GM23338 (cell line): ENCODE data around the gene PTPRR. TPM values are rescaled to one million over a fixed set of nuclear protein-coding genes. Genes with fewer than 3 reads are reported as not detected.

ENCODE experiments used
- ATAC-seq: fragments of 200-7000 bp; cut with Tn5 transposase; 3 replicates; pipeline ENCODE4 v1.9.1; 2020
- DNase-seq: peaks from one replicate; pipeline ENCODE4 v3.0.0-alpha.2; 2015; ENCODE audit warnings: low spot score
- H2AFZ ChIP-seq: fragments of 200-600 bp; sonication (generic); 2 replicates; pipeline ENCODE4 v1.8.0; 2016; ENCODE audit warnings: antibody characterized with exemption, mild to moderate bottlenecking, moderate library complexity
- H3F3A ChIP-seq: fragments of 200-600 bp; sonication (generic); replicated peaks from 2 replicates; pipeline ENCODE4 v1.8.0; 2017; ENCODE audit warnings: antibody characterized with exemption, mixed run types, low read depth
- H3K27ac ChIP-seq: fragments of 200-600 bp; sonication (generic); 2 replicates; pipeline ENCODE4 v1.6.1; 2016; ENCODE audit warnings: low read depth
- H3K27me3 ChIP-seq: fragments of 200-600 bp; sonication (generic); 2 replicates; pipeline ENCODE4 v1.8.0; 2016; ENCODE audit warnings: mild to moderate bottlenecking, mixed run types, moderate library complexity; ENCODE audit not compliant: insufficient read depth
- H3K36me3 ChIP-seq: fragments of 200-600 bp; sonication (generic); 2 replicates; pipeline ENCODE4 v1.8.0; 2016; ENCODE audit warnings: mild to moderate bottlenecking; ENCODE audit not compliant: insufficient read depth
- H3K4me1 ChIP-seq: fragments of 200-600 bp; sonication (generic); 2 replicates; pipeline ENCODE4 v1.8.0; 2016; ENCODE audit warnings: mild to moderate bottlenecking, moderate library complexity; ENCODE audit not compliant: insufficient read depth
- H3K4me2 ChIP-seq: fragments of 200-600 bp; sonication (generic); 2 replicates; pipeline ENCODE4 v1.7.1; 2017; ENCODE audit warnings: mixed run types
- H3K4me3 ChIP-seq: fragments of 200-600 bp; sonication (generic); 2 replicates; pipeline ENCODE4 v1.6.1; 2016; ENCODE audit warnings: mixed run types
- H3K79me2 ChIP-seq: fragments of 200-600 bp; sonication (generic); replicated peaks from 2 replicates; pipeline ENCODE4 v1.8.0; 2017; ENCODE audit warnings: mild to moderate bottlenecking; ENCODE audit not compliant: insufficient read depth
- H3K9me2 ChIP-seq: fragments of 200-600 bp; sonication (generic); 2 replicates; pipeline ENCODE4 v1.8.0; 2017; ENCODE audit not compliant: insufficient read depth
- H4K20me1 ChIP-seq: fragments of 200-600 bp; sonication (generic); replicated peaks from 2 replicates; pipeline ENCODE4 v1.8.0; 2017; ENCODE audit warnings: mild to moderate bottlenecking; ENCODE audit not compliant: insufficient read depth
- H3K27ac Mint-ChIP-seq: 2 replicates; pipeline ENCODE4 v1.8.0; 2020; ENCODE audit warnings: inconsistent platforms, mild to moderate bottlenecking, moderate library complexity, mixed read lengths
- H3K27me3 Mint-ChIP-seq: 3 replicates; pipeline ENCODE4 v1.8.0; 2022; ENCODE audit warnings: low read depth, mild to moderate bottlenecking, moderate library complexity, mixed read lengths, inconsistent platforms; ENCODE audit not compliant: insufficient read depth, poor library complexity
- H3K36me3 Mint-ChIP-seq: 3 replicates; pipeline ENCODE4 v1.8.0; 2021; ENCODE audit warnings: low read depth, mild to moderate bottlenecking, inconsistent platforms, moderate library complexity, mixed read lengths
- H3K4me1 Mint-ChIP-seq: 3 replicates; pipeline ENCODE4 v1.8.0; 2020; ENCODE audit warnings: mild to moderate bottlenecking, inconsistent platforms, mixed read lengths
- H3K4me3 Mint-ChIP-seq: 3 replicates; pipeline ENCODE4 v1.8.0; 2021; ENCODE audit warnings: moderate library complexity, mild to moderate bottlenecking, inconsistent platforms, mixed read lengths
- H3K9me3 Mint-ChIP-seq: 3 replicates; pipeline ENCODE4 v1.8.0; 2020; ENCODE audit warnings: moderate library complexity, mild to moderate bottlenecking, inconsistent platforms, mixed read lengths
- CREB1 ChIP-seq: fragments of 250-450 bp; sonication (Bioruptor Pico); IDR thresholded peaks from 2 replicates; pipeline ENCODE4 v1.5.0; 2020; ENCODE audit warnings: low read depth, mild to moderate bottlenecking, moderate library complexity
- EZH2 ChIP-seq: fragments of 200-600 bp; sonication (generic); IDR thresholded peaks from one replicate; pipeline ENCODE4 v1.8.0; 2017; ENCODE audit warnings: antibody characterized with exemption, mild to moderate bottlenecking, low read depth; ENCODE audit not compliant: unreplicated experiment
- EZH2phosphoT487 ChIP-seq: fragments of 200-600 bp; sonication (generic); IDR thresholded peaks from one replicate; pipeline ENCODE4 v1.8.1; 2018; ENCODE audit warnings: antibody characterized with exemption; ENCODE audit not compliant: unreplicated experiment
- JUNB ChIP-seq: IDR thresholded peaks from one replicate; pipeline ENCODE4 v1.6.1; 2016; ENCODE audit warnings: antibody characterized with exemption; ENCODE audit not compliant: unreplicated experiment
- NANOG ChIP-seq: IDR thresholded peaks from 2 replicates; pipeline ENCODE4 v1.6.1; 2016; ENCODE audit warnings: antibody characterized with exemption, borderline replicate concordance
- POLR2AphosphoS5 ChIP-seq: IDR thresholded peaks from 2 replicates; pipeline ENCODE4 v1.6.1; 2016; ENCODE audit warnings: antibody characterized with exemption, low read depth
- STAT1 ChIP-seq: IDR thresholded peaks from one replicate; pipeline ENCODE4 v1.6.1; 2016; ENCODE audit warnings: antibody characterized with exemption; ENCODE audit not compliant: unreplicated experiment
- ZNF114 ChIP-seq: fragments of 250-450 bp; sonication (Bioruptor Pico); IDR thresholded peaks from 2 replicates; pipeline ENCODE4 v1.5.0; 2020; ENCODE audit warnings: mild to moderate bottlenecking, moderate library complexity
- polyA plus RNA-seq: library from polyadenylated mRNA; unstranded; fragments of >200 nt; fragmentation: Nextera tagmentation; extraction: Ambion mirVana; gene quantifications from 2 replicates; pipeline ENCODE4 v1.2.1, GENCODE V29; 2016
- total RNA-seq: library from RNA; depleted of rRNA; stranded (reverse); fragments of >200 nt; shearing (Covaris generic); gene quantifications from 2 replicates; pipeline ENCODE4 v1.2.3, GENCODE V29; 2014
- TF ChIP-seq, protein P1 (sequence below), 2 experiments: fragments of 200-600 bp in 1 of 2; sonication (generic) in 1 of 2; conservative IDR thresholded peaks; 2 replicates each; pipeline versions ENCODE4 v1.5.1 to v1.6.1; 2016 to 2017; ENCODE audit warnings: antibody characterized with exemption in 2 of 2, low read depth in 2 of 2, mild to moderate bottlenecking in 2 of 2, moderate library complexity in 1 of 2
- TF ChIP-seq, protein P2 (sequence below): IDR thresholded peaks from 2 replicates; pipeline ENCODE4 v1.6.1; 2016; ENCODE audit warnings: antibody characterized with exemption
- TF ChIP-seq, protein P3 (sequence below): fragments of 250-450 bp; sonication (Bioruptor Pico); IDR thresholded peaks from 2 replicates; pipeline ENCODE4 v1.5.0; 2020; ENCODE audit warnings: mild to moderate bottlenecking, moderate library complexity
- TF ChIP-seq, protein P4 (sequence below): IDR thresholded peaks from one replicate; pipeline ENCODE4 v1.6.1; 2018; ENCODE audit warnings: antibody characterized with exemption; ENCODE audit not compliant: unreplicated experiment

The PTPRR gene
- total and polyA plus RNA-seq, 2 experiments from 2014 or later = 0.26 to 0.76 TPM

DNA sequence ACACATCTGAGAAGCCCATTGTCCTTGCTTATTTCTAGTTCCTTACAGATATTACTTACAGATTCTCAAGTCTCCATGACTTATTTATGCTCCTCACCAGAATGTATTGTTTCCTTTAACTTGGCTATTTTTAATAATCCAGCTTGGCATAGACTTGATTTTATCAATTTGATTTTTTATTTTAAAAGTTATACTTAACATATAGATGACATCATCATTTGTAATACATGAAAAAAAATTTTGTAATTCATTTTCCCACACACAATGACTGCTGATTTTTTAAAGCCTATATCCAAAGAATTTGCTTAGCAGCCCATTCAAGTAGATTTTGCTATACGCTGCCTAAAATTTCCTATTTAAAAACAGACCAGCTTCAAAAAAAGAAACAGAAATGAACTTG is 39.8 kb downstream of the PTPRR start:
- H3K36me3 ChIP-seq = no peaks in the 10 kb centered on the region; the same call in 1 of the 2 replicates
- no peak for TF ChIP-seq STAT1
- TF ChIP-seq, protein P1, sequence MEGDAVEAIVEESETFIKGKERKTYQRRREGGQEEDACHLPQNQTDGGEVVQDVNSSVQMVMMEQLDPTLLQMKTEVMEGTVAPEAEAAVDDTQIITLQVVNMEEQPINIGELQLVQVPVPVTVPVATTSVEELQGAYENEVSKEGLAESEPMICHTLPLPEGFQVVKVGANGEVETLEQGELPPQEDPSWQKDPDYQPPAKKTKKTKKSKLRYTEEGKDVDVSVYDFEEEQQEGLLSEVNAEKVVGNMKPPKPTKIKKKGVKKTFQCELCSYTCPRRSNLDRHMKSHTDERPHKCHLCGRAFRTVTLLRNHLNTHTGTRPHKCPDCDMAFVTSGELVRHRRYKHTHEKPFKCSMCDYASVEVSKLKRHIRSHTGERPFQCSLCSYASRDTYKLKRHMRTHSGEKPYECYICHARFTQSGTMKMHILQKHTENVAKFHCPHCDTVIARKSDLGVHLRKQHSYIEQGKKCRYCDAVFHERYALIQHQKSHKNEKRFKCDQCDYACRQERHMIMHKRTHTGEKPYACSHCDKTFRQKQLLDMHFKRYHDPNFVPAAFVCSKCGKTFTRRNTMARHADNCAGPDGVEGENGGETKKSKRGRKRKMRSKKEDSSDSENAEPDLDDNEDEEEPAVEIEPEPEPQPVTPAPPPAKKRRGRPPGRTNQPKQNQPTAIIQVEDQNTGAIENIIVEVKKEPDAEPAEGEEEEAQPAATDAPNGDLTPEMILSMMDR (conservative IDR thresholded peaks at IDR 0.05; ENCODE audit: low read depth in 2 of 2) = no peak
- TF ChIP-seq EZH2phosphoT487 = no peak
- TF ChIP-seq, protein P2, sequence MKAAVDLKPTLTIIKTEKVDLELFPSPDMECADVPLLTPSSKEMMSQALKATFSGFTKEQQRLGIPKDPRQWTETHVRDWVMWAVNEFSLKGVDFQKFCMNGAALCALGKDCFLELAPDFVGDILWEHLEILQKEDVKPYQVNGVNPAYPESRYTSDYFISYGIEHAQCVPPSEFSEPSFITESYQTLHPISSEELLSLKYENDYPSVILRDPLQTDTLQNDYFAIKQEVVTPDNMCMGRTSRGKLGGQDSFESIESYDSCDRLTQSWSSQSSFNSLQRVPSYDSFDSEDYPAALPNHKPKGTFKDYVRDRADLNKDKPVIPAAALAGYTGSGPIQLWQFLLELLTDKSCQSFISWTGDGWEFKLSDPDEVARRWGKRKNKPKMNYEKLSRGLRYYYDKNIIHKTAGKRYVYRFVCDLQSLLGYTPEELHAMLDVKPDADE = no peak
- TF ChIP-seq ZNF114 (CRISPR knock-in tag) = no peak
- no peak for TF ChIP-seq POLR2AphosphoS5
- no peak for TF ChIP-seq EZH2
- no peak for TF ChIP-seq JUNB
- no peak for TF ChIP-seq CREB1 (CRISPR knock-in tag)
- TF ChIP-seq NANOG = no peak
- TF ChIP-seq, protein P3, sequence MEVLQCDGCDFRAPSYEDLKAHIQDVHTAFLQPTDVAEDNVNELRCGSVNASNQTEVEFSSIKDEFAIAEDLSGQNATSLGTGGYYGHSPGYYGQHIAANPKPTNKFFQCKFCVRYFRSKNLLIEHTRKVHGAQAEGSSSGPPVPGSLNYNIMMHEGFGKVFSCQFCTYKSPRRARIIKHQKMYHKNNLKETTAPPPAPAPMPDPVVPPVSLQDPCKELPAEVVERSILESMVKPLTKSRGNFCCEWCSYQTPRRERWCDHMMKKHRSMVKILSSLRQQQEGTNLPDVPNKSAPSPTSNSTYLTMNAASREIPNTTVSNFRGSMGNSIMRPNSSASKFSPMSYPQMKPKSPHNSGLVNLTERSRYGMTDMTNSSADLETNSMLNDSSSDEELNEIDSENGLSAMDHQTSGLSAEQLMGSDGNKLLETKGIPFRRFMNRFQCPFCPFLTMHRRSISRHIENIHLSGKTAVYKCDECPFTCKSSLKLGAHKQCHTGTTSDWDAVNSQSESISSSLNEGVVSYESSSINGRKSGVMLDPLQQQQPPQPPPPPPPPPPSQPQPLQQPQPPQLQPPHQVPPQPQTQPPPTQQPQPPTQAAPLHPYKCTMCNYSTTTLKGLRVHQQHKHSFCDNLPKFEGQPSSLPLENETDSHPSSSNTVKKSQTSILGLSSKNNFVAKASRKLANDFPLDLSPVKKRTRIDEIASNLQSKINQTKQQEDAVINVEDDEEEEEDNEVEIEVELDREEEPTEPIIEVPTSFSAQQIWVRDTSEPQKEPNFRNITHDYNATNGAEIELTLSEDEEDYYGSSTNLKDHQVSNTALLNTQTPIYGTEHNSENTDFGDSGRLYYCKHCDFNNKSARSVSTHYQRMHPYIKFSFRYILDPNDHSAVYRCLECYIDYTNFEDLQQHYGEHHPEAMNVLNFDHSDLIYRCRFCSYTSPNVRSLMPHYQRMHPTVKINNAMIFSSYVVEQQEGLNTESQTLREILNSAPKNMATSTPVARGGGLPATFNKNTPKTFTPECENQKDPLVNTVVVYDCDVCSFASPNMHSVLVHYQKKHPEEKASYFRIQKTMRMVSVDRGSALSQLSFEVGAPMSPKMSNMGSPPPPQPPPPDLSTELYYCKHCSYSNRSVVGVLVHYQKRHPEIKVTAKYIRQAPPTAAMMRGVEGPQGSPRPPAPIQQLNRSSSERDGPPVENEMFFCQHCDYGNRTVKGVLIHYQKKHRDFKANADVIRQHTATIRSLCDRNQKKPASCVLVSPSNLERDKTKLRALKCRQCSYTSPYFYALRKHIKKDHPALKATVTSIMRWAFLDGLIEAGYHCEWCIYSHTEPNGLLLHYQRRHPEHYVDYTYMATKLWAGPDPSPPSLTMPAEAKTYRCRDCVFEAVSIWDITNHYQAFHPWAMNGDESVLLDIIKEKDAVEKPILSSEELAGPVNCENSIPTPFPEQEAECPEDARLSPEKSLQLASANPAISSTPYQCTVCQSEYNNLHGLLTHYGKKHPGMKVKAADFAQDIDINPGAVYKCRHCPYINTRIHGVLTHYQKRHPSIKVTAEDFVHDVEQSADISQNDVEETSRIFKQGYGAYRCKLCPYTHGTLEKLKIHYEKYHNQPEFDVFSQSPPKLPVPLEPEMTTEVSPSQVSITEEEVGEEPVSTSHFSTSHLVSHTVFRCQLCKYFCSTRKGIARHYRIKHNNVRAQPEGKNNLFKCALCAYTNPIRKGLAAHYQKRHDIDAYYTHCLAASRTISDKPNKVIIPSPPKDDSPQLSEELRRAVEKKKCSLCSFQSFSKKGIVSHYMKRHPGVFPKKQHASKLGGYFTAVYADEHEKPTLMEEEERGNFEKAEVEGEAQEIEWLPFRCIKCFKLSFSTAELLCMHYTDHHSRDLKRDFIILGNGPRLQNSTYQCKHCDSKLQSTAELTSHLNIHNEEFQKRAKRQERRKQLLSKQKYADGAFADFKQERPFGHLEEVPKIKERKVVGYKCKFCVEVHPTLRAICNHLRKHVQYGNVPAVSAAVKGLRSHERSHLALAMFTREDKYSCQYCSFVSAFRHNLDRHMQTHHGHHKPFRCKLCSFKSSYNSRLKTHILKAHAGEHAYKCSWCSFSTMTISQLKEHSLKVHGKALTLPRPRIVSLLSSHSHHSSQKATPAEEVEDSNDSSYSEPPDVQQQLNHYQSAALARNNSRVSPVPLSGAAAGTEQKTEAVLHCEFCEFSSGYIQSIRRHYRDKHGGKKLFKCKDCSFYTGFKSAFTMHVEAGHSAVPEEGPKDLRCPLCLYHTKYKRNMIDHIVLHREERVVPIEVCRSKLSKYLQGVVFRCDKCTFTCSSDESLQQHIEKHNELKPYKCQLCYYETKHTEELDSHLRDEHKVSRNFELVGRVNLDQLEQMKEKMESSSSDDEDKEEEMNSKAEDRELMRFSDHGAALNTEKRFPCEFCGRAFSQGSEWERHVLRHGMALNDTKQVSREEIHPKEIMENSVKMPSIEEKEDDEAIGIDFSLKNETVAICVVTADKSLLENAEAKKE (CRISPR knock-in tag) = no peak
- TF ChIP-seq, protein P4, sequence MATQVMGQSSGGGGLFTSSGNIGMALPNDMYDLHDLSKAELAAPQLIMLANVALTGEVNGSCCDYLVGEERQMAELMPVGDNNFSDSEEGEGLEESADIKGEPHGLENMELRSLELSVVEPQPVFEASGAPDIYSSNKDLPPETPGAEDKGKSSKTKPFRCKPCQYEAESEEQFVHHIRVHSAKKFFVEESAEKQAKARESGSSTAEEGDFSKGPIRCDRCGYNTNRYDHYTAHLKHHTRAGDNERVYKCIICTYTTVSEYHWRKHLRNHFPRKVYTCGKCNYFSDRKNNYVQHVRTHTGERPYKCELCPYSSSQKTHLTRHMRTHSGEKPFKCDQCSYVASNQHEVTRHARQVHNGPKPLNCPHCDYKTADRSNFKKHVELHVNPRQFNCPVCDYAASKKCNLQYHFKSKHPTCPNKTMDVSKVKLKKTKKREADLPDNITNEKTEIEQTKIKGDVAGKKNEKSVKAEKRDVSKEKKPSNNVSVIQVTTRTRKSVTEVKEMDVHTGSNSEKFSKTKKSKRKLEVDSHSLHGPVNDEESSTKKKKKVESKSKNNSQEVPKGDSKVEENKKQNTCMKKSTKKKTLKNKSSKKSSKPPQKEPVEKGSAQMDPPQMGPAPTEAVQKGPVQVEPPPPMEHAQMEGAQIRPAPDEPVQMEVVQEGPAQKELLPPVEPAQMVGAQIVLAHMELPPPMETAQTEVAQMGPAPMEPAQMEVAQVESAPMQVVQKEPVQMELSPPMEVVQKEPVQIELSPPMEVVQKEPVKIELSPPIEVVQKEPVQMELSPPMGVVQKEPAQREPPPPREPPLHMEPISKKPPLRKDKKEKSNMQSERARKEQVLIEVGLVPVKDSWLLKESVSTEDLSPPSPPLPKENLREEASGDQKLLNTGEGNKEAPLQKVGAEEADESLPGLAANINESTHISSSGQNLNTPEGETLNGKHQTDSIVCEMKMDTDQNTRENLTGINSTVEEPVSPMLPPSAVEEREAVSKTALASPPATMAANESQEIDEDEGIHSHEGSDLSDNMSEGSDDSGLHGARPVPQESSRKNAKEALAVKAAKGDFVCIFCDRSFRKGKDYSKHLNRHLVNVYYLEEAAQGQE = no peak
- no peak overlapping the region for H3K4me3 ChIP-seq
- H3K4me1 Mint-ChIP-seq = no peaks in the 10 kb centered on the region
- H3K9me3 Mint-ChIP-seq = no peaks in the 10 kb centered on the region
- H3K27me3 ChIP-seq = no peaks in the 10 kb centered on the region
- no peaks in the 10 kb centered on the region for H4K20me1 ChIP-seq
- H3K4me2 ChIP-seq = no peak overlapping the region
- H3K27ac Mint-ChIP-seq = no peak overlapping the region
- no peaks in the 10 kb centered on the region for H3K4me1 ChIP-seq
- no peak overlapping the region for H3K4me3 Mint-ChIP-seq
- no peak overlapping the region for H3K27ac ChIP-seq
- H3K79me2 ChIP-seq = no peaks in the 10 kb centered on the region
- H3F3A ChIP-seq = no peaks in the 10 kb centered on the region
- H2AFZ ChIP-seq = no peak overlapping the region
- no peaks in the 10 kb centered on the region for H3K9me2 ChIP-seq
- peaks cover 3% of the 10 kb centered on the region for H3K27me3 Mint-ChIP-seq
- no peaks in the 10 kb centered on the region for H3K36me3 Mint-ChIP-seq
- ATAC-seq = no peak
- DNase-seq = no peak
